Cardiac fibroblast (primary cell): ENCODE measurements around the gene OR4F6.
A peak's percentile ranks its signal among the peaks of the same experiment; 100 is the strongest.
"Not testable (repeated sequence)": the region's sequence is repeated elsewhere in the genome, so short reads cannot be mapped to it uniquely, and the experiment has no call there.

Experiments
- DNase-seq, 2 donors: peaks; one replicate each; pipeline versions ENCODE4 v3.0.0 to v3.0.0-alpha.2; 2010; ENCODE audit warnings: low read depth in 2 of 2
- H3K4me3 ChIP-seq, 2 donors: replicated peaks in 1 of 2; 1 replicate in 1 of 2; 2 replicates in 1 of 2; pipeline ENCODE4 v1.5.1; 2011; ENCODE audit warnings: low read depth in 2 of 2, low read length in 2 of 2, mild to moderate bottlenecking in 2 of 2, moderate library complexity in 1 of 2
- CTCF ChIP-seq: IDR thresholded peaks from one replicate; pipeline ENCODE4 v1.5.1; 2011; ENCODE audit warnings: low read depth, mild to moderate bottlenecking, low read length, inconsistent platforms

The OR4F6 gene

GRCh38 chr15:101803209-101803608 is at the start of gene OR4F6:
TSS of gene OR4F6 (plus strand) at chr15:101803509. CDS start at chr15:101805720, 2,211 bp downstream.
- DNase-seq: no peak
- TF ChIP-seq CTCF: no peak
- no peak within 1 kb of the TSS for H3K4me3 ChIP-seq

GRCh38 chr15:101764669-101765339 is 38.5 kb upstream of the OR4F6 start:
- peak in 1 of 2 donors; percentile 3 for DNase-seq
- not testable (repeated sequence) for H3K4me3 ChIP-seq

GRCh38 chr15:101765340-101765671 is 38.0 kb upstream of the OR4F6 start:
- not testable (repeated sequence) for DNase-seq, H3K4me3 ChIP-seq

GRCh38 chr15:101765772-101766456 is 37.4 kb upstream of the OR4F6 start:
- no peak for TF ChIP-seq CTCF
- DNase-seq: no peak
- H3K4me3 ChIP-seq: no peak overlapping the region

- not testable (repeated sequence) for H3K4me3 ChIP-seq, DNase-seq
Measured at GRCh38 chr15:101767083-101767640, 36.1 kb upstream of the OR4F6 start.

- DNase-seq: no peak
- TF ChIP-seq CTCF: no peak
- H3K4me3 ChIP-seq: no peak overlapping the region
Measured at GRCh38 chr15:101772921-101773320, 30.4 kb upstream of the OR4F6 start.

- peak; percentile 26 for TF ChIP-seq CTCF
- no peak for DNase-seq
- no peak overlapping the region for H3K4me3 ChIP-seq
Measured at GRCh38 chr15:101773496-101774100, 29.7 kb upstream of the OR4F6 start.

- DNase-seq: no peak
- no peak overlapping the region for H3K4me3 ChIP-seq
- TF ChIP-seq CTCF: no peak
Measured at GRCh38 chr15:101775136-101775535, 28.2 kb upstream of the OR4F6 start.

GRCh38 chr15:101778576-101778975 is 24.7 kb upstream of the OR4F6 start:
- not testable (repeated sequence) for H3K4me3 ChIP-seq, DNase-seq

GRCh38 chr15:101780225-101780624 is 23.1 kb upstream of the OR4F6 start:
- DNase-seq: peak; percentile 10 to 25
- not testable (repeated sequence) for H3K4me3 ChIP-seq
